HepG2 (cell line): ENCODE measurements around the gene TRPC4AP. TPM values are rescaled to one million over a fixed set of nuclear protein-coding genes. Genes with fewer than 3 reads are reported as not detected.
A peak's percentile ranks its signal among the peaks of the same experiment; 100 is the strongest.

Experiments
- AHDC1 ChIP-seq: sonication (generic); formaldehyde crosslinking; IDR thresholded peaks from 2 replicates; pipeline ENCODE4 v1.5.1; 2020; ENCODE audit warnings: mild to moderate bottlenecking, missing genetic modification reagents, borderline replicate concordance
- ARHGAP35 ChIP-seq: sonication (generic); formaldehyde crosslinking; IDR thresholded peaks from 2 replicates; pipeline ENCODE4 v1.9.0; 2022; ENCODE audit warnings: mild to moderate bottlenecking, inconsistent platforms, moderate library complexity, missing genetic modification reagents, borderline replicate concordance
- CENPT ChIP-seq: sonication (generic); formaldehyde crosslinking; IDR thresholded peaks from 2 replicates; pipeline ENCODE4 v1.8.0; 2022; ENCODE audit warnings: low read depth, mild to moderate bottlenecking, moderate library complexity, missing genetic modification reagents
- DMAP1 ChIP-seq: IDR thresholded peaks from 2 replicates; pipeline ENCODE4 v1.6.1; 2016
- HES4 ChIP-seq: sonication (generic); formaldehyde crosslinking; IDR thresholded peaks from 2 replicates; pipeline ENCODE4 v1.9.0; 2021; ENCODE audit warnings: mild to moderate bottlenecking, missing genetic modification reagents, borderline replicate concordance
- LBX2 ChIP-seq: sonication (generic); formaldehyde crosslinking; IDR thresholded peaks from 2 replicates; pipeline ENCODE4 v1.5.0; 2020; ENCODE audit warnings: missing genetic modification reagents, mild to moderate bottlenecking, borderline replicate concordance
- MATR3 ChIP-seq: sonication (generic); formaldehyde crosslinking; IDR thresholded peaks from 2 replicates; pipeline ENCODE4 v1.4.0; 2020; ENCODE audit warnings: missing genetic modification reagents
- MAX ChIP-seq: IDR thresholded peaks from 2 replicates; pipeline ENCODE4 v1.6.1; 2012; ENCODE audit warnings: inconsistent platforms
- ONECUT2 ChIP-seq: sonication (generic); formaldehyde crosslinking; IDR thresholded peaks from 2 replicates; pipeline ENCODE4 v1.4.0; 2020; ENCODE audit warnings: missing genetic modification reagents
- POLR2AphosphoS2 ChIP-seq: IDR thresholded peaks from 2 replicates; pipeline ENCODE4 v1.6.1; 2011; ENCODE audit warnings: low read depth, low read length, improper control_type of control experiment
- RAD51 ChIP-seq: fragments of 450-650 bp; IDR thresholded peaks from 2 replicates; pipeline ENCODE4 v1.6.1; 2016; ENCODE audit warnings: borderline replicate concordance
- SNRNP70 ChIP-seq: fragments of 200-400 bp; formaldehyde crosslinking; IDR thresholded peaks from 2 replicates; pipeline ENCODE4 v1.6.1; 2017; ENCODE audit warnings: mild to moderate bottlenecking, low read depth, low read length, moderate library complexity
- ZBTB42 ChIP-seq: sonication (generic); formaldehyde crosslinking; IDR thresholded peaks from 2 replicates; pipeline ENCODE4 v1.5.0; 2020; ENCODE audit warnings: mild to moderate bottlenecking, missing genetic modification reagents
- ZNF12 ChIP-seq: sonication (generic); formaldehyde crosslinking; IDR thresholded peaks from 2 replicates; pipeline ENCODE4 v1.5.0; 2020; ENCODE audit warnings: missing genetic modification reagents
- ZNF24 ChIP-seq: fragments of 450-650 bp; IDR thresholded peaks from 2 replicates; pipeline ENCODE4 v1.6.1; 2017; ENCODE audit warnings: antibody characterized with exemption, mild to moderate bottlenecking
- ZNF362 ChIP-seq: sonication (generic); formaldehyde crosslinking; IDR thresholded peaks from 2 replicates; pipeline ENCODE4 v1.4.0; 2020; ENCODE audit warnings: missing genetic modification reagents, mild to moderate bottlenecking, borderline replicate concordance
- ZNF652 ChIP-seq: IDR thresholded peaks from 2 replicates; pipeline ENCODE4 v1.6.1; 2016; ENCODE audit warnings: low read depth, borderline replicate concordance
- ZNF850 ChIP-seq: sonication (generic); formaldehyde crosslinking; conservative IDR thresholded peaks from 2 replicates; pipeline ENCODE4 v1.9.0; 2021; ENCODE audit warnings: mild to moderate bottlenecking, missing genetic modification reagents
- ZNF878 ChIP-seq: sonication (generic); formaldehyde crosslinking; IDR thresholded peaks from 2 replicates; pipeline ENCODE4 v1.8.1; 2023; ENCODE audit warnings: mild to moderate bottlenecking, missing genetic modification reagents, moderate library complexity
- polyA plus RNA-seq, 8 experiments: library from polyadenylated mRNA; depleted of rRNA in 3 of 8; stranded (reverse) in 7 of 8; unstranded in 1 of 8; fragments of >200 nt; fragmentation: Illumina TruSeq in 4 of 8; extraction: Trizol in 4 of 8; gene quantifications; 2 replicates each; pipeline versions ENCODE4 v1.2.1 to v1.2.3, GENCODE V29; 2011 to 2016; ENCODE audit warnings: low read depth in 4 of 8, missing spikeins in 1 of 8, mixed read lengths in 1 of 8; ENCODE audit not compliant: insufficient read depth in 1 of 8
- total RNA-seq, 5 experiments: library from RNA; depleted of rRNA; stranded (reverse); fragments of >200 nt; fragmentation: Illumina TruSeq; extraction: Trizol; gene quantifications; 2 replicates each; pipeline ENCODE4 v1.2.3, GENCODE V29; 2016; ENCODE audit warnings: low read depth in 1 of 5
- TF ChIP-seq, protein P1 (sequence below): sonication (generic); formaldehyde crosslinking; IDR thresholded peaks from 2 replicates; pipeline ENCODE4 v1.8.0; 2022; ENCODE audit warnings: mild to moderate bottlenecking, missing genetic modification reagents, moderate library complexity
- TF ChIP-seq, protein P2 (sequence below): sonication (generic); formaldehyde crosslinking; IDR thresholded peaks from 2 replicates; pipeline ENCODE4 v1.8.1; 2023; ENCODE audit warnings: mild to moderate bottlenecking, missing genetic modification reagents

TRPC4AP gene
- total and polyA plus RNA-seq, 2 of the 13 experiments (the other 11 are each of a cell fraction or from before 2014, with no cell fraction given), result 136 to 137 TPM

DNA sequence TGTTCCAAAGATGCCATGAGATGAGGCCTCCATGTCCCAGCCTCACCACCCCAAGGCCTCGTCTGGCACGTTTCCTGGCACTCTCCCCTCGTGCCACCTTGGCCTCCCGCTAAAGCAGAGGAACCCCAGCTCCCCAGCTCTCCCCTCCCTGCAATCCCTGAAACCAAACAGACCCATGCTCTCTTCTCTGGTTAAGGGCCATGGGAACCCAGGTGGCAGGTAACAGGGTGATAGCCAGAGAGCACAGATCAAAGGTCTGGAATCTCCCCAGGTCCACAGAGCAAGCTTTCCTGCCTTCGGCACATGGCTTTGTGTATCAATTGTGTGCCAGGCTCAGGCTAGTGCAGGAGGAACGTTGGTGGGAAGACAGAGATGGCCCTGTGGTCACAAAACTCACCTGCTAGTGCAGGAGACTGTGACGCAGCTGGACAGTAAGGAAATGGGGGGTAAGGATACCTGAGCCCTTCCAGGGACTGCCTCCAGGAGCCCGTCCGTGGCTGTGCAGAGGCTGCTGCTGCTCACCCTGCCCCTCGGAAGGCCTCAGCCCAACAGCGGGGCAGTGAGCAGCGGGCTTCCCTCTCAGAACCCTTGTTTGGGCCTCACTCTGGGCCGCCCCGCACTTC, 98.0 kb downstream of the TRPC4AP start (continued):
- TF ChIP-seq ARHGAP35 (no peak), ZNF12 (CRISPR knock-in tag) (no peak), CENPT (CRISPR knock-in tag) (no peak), AHDC1 (CRISPR knock-in tag) (no peak), ONECUT2 (CRISPR knock-in tag) (no peak), ZNF24 (no peak), DMAP1 (CRISPR knock-in tag) (peak; percentile 60; the same call in 1 of the 2 replicates), ZNF652 (CRISPR knock-in tag) (no peak), ZNF362 (no peak), ZBTB42 (CRISPR knock-in tag) (no peak), ZNF850 (CRISPR knock-in tag) (no peak), RAD51 (no peak), LBX2 (CRISPR knock-in tag) (no peak), SNRNP70 (no peak), ZNF878 (CRISPR knock-in tag) (no peak), POLR2AphosphoS2 (no peak), MAX (peak; percentile 95), HES4 (CRISPR knock-in tag) (no peak), MATR3 (no peak)
- TF ChIP-seq, protein P1, sequence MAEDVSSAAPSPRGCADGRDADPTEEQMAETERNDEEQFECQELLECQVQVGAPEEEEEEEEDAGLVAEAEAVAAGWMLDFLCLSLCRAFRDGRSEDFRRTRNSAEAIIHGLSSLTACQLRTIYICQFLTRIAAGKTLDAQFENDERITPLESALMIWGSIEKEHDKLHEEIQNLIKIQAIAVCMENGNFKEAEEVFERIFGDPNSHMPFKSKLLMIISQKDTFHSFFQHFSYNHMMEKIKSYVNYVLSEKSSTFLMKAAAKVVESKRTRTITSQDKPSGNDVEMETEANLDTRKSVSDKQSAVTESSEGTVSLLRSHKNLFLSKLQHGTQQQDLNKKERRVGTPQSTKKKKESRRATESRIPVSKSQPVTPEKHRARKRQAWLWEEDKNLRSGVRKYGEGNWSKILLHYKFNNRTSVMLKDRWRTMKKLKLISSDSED (CRISPR knock-in tag), result no peak
- TF ChIP-seq, protein P2, sequence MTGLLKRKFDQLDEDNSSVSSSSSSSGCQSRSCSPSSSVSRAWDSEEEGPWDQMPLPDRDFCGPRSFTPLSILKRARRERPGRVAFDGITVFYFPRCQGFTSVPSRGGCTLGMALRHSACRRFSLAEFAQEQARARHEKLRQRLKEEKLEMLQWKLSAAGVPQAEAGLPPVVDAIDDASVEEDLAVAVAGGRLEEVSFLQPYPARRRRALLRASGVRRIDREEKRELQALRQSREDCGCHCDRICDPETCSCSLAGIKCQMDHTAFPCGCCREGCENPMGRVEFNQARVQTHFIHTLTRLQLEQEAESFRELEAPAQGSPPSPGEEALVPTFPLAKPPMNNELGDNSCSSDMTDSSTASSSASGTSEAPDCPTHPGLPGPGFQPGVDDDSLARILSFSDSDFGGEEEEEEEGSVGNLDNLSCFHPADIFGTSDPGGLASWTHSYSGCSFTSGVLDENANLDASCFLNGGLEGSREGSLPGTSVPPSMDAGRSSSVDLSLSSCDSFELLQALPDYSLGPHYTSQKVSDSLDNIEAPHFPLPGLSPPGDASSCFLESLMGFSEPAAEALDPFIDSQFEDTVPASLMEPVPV, result peak; percentile 57; the same call in 1 of the 2 replicates
